Measurements from ENCODE around the gene CAPN13. TPM values are rescaled to one million over a fixed set of nuclear protein-coding genes. Genes with fewer than 3 reads are reported as not detected.

The CAPN13 gene
- total RNA-seq, 4 donors from 2014 or later = not detected

- intact Hi-C loops (cut with DNase I) = no loop called here
- H3K4me1 ChIP-seq = peaks cover 18 to 44% (median 41%) of the 10 kb centered on the region in 4 donors
- no peak overlapping the region for H3K4me3 ChIP-seq
- no peak overlapping the region for H3K27ac ChIP-seq (replicated peaks in 1 of 4)
- no peak for TF ChIP-seq EP300 (IDR thresholded peaks at IDR 0.05)
- 88% methylated on average over 5 of the region's 5 CpGs for WGBS
- no peak for DNase-seq (ENCODE audit: extremely low spot score)
- no peaks in the 10 kb centered on the region for H3K9me3 ChIP-seq
- no peaks in the 10 kb centered on the region for H3K27me3 ChIP-seq
- H3K36me3 ChIP-seq = no peaks in the 10 kb centered on the region
These were observed 122.7 kb downstream of the CAPN13 start for GRCh38 chr2:30684516-30684915.

GRCh38 chr2:30684026-30684425 lies 123.2 kb downstream of the CAPN13 start:
- 95% methylated on average over 8 of the region's 8 CpGs for WGBS
- no peak for TF ChIP-seq POLR2A (IDR thresholded peaks at IDR 0.05; ENCODE audit: low read depth)
- no peak for TF ChIP-seq POLR2AphosphoS5 (IDR thresholded peaks at IDR 0.05)
- intact Hi-C loops (cut with DNase I) = no loop called here
- peak; percentile 64 for DNase-seq (ENCODE audit: extremely low spot score)
- H3K27ac ChIP-seq (replicated peaks in 1 of 4) = no peak overlapping the region
- H3K4me1 ChIP-seq = peaks cover 13 to 39% (median 36%) of the 10 kb centered on the region in 4 donors
- H3K27me3 ChIP-seq = no peaks in the 10 kb centered on the region
- H3K4me3 ChIP-seq = no peak overlapping the region
- no peaks in the 10 kb centered on the region for H3K36me3 ChIP-seq
- H3K9me3 ChIP-seq = no peaks in the 10 kb centered on the region

- TF ChIP-seq EP300 (IDR thresholded peaks at IDR 0.05) (no peak), POLR2AphosphoS5 (IDR thresholded peaks at IDR 0.05) (no peak), CTCF (IDR thresholded peaks at IDR 0.05) (no peak), POLR2A (IDR thresholded peaks at IDR 0.05; ENCODE audit: low read depth) (no peak)
- Histone ChIP-seq H3K9me3 (no peaks in the 10 kb centered on the region), H3K4me3 (no peak overlapping the region), H3K27me3 (no peaks in the 10 kb centered on the region), H3K4me1 (peaks cover 12 to 33% (median 30%) of the 10 kb centered on the region in 4 donors), H3K36me3 (no peaks in the 10 kb centered on the region), H3K27ac (replicated peaks in 1 of 4) (no peak overlapping the region)
- intact Hi-C loops (cut with DNase I) = no loop called here
- 96% methylated on average over 8 of the region's 8 CpGs for WGBS
- peak; percentile 74 for DNase-seq (ENCODE audit: extremely low spot score)
These were observed 123.8 kb downstream of the CAPN13 start for GRCh38 chr2:30683236-30683956.

- Histone ChIP-seq H3K4me1 (peaks cover under 1 to 9% (median 6%) of the 10 kb centered on the region in 4 donors), H3K9me3 (no peaks in the 10 kb centered on the region), H3K4me3 (no peak overlapping the region), H3K27ac (replicated peaks in 1 of 4) (no peak overlapping the region), H3K27me3 (no peaks in the 10 kb centered on the region), H3K36me3 (no peaks in the 10 kb centered on the region)
- DNase-seq (ENCODE audit: extremely low spot score) = peak; percentile 80
- TF ChIP-seq EP300 (IDR thresholded peaks at IDR 0.05) = no peak
- TF ChIP-seq POLR2AphosphoS5 (IDR thresholded peaks at IDR 0.05) = no peak
- no peak for TF ChIP-seq POLR2A (IDR thresholded peaks at IDR 0.05; ENCODE audit: low read depth)
- no peak for TF ChIP-seq CTCF (IDR thresholded peaks at IDR 0.05)
- WGBS = 93% methylated on average over 4 of the region's 4 CpGs
- intact Hi-C loops (cut with DNase I) = no loop called here
These were observed 126.2 kb downstream of the CAPN13 start for GRCh38 chr2:30681022-30681421.

GRCh38 chr2:30680121-30680520 lies 127.1 kb downstream of the CAPN13 start:
- WGBS = 96% methylated on average over 3 of the region's 3 CpGs
- no peaks in the 10 kb centered on the region for H3K4me1 ChIP-seq
- TF ChIP-seq EP300 (IDR thresholded peaks at IDR 0.05) = no peak
- no peaks in the 10 kb centered on the region for H3K36me3 ChIP-seq
- no peaks in the 10 kb centered on the region for H3K9me3 ChIP-seq
- peak; percentile 79 for DNase-seq (ENCODE audit: extremely low spot score)
- H3K27ac ChIP-seq (replicated peaks in 1 of 4) = peak overlapping the region in 1 of 4 donors; percentile 27
- no peaks in the 10 kb centered on the region for H3K27me3 ChIP-seq
- H3K4me3 ChIP-seq = no peak overlapping the region
- intact Hi-C loops (cut with DNase I) = no loop called here

GRCh38 chr2:30679426-30680088 lies 127.7 kb downstream of the CAPN13 start:
- no peaks in the 10 kb centered on the region for H3K36me3 ChIP-seq
- H3K4me3 ChIP-seq = no peak overlapping the region
- no peaks in the 10 kb centered on the region for H3K9me3 ChIP-seq
- H3K4me1 ChIP-seq = no peaks in the 10 kb centered on the region
- intact Hi-C loops (cut with DNase I) = no loop called here
- TF ChIP-seq POLR2AphosphoS5 (IDR thresholded peaks at IDR 0.05) (no peak), EP300 (IDR thresholded peaks at IDR 0.05) (no peak), CTCF (IDR thresholded peaks at IDR 0.05) (no peak), POLR2A (IDR thresholded peaks at IDR 0.05; ENCODE audit: low read depth) (no peak)
- H3K27me3 ChIP-seq = no peaks in the 10 kb centered on the region
- peak; percentile 89 for DNase-seq (ENCODE audit: extremely low spot score)
- no peak overlapping the region for H3K27ac ChIP-seq (replicated peaks in 1 of 4)
- WGBS = 84% methylated on average over 12 of the region's 12 CpGs

Measured in esophagus muscularis mucosa (tissue), 4 donors.